ENCODE results near the gene DMBX1. TPM values are rescaled to one million over a fixed set of nuclear protein-coding genes. Genes with fewer than 3 reads are reported as not detected.
A peak's percentile ranks its signal among the peaks of the same experiment; 100 is the strongest.

The DMBX1 gene
- total and polyA plus RNA-seq, 9 of the 15 experiments (the other 6 are each of a cell fraction or from before 2014, with no cell fraction given), result 0.25 to 4.3 (median 1.0) TPM

- TF ChIP-seq RNF219 (CRISPR knock-in tag; IDR thresholded peaks at IDR 0.05) (no peak), DMBX1 (CRISPR knock-in tag; IDR thresholded peaks at IDR 0.05; ENCODE audit: borderline replicate concordance) (peak; percentile 23; the same call in 1 of the 2 replicates), MCM2 (IDR thresholded peaks at IDR 0.05; ENCODE audit: low read depth) (no peak), JUND (IDR thresholded peaks at IDR 0.05; ENCODE audit: borderline replicate concordance, low read depth, low read length) (peak; percentile 96), JUND (tag; IDR thresholded peaks at IDR 0.05; ENCODE audit: borderline replicate concordance, low read depth, low read length) (peak; percentile 91; the same call in 1 of the 3 replicates), ZNF77 (CRISPR knock-in tag; IDR thresholded peaks at IDR 0.05) (no peak), MAFG (tag; conservative IDR thresholded peaks at IDR 0.05) (peak; percentile 57), MAFF (IDR thresholded peaks at IDR 0.05; ENCODE audit: low read length) (peak; percentile 81), SAFB2 (IDR thresholded peaks at IDR 0.05; ENCODE audit: borderline replicate concordance, low read depth, low read length, severe bottlenecking) (no peak), POLR2H (tag; IDR thresholded peaks at IDR 0.05; ENCODE audit: low read depth) (no peak), CEBPB (tag; IDR thresholded peaks at IDR 0.05) (no peak), SMARCB1 (IDR thresholded peaks at IDR 0.05; ENCODE audit: insufficient read length, low read depth) (no peak), KAT7 (CRISPR knock-in tag; IDR thresholded peaks at IDR 0.05; ENCODE audit: borderline replicate concordance) (no peak), PHF20 (IDR thresholded peaks at IDR 0.05; ENCODE audit: partially characterized antibody) (peak; percentile 10), ZNF449 (CRISPR knock-in tag; IDR thresholded peaks at IDR 0.05) (no peak), ATF3 (IDR thresholded peaks at IDR 0.05) (peak; percentile 91), ATF3 (CRISPR knock-in tag; conservative IDR thresholded peaks at IDR 0.05) (no peak), ZNF584 (CRISPR knock-in tag; IDR thresholded peaks at IDR 0.05; ENCODE audit: low read depth) (no peak), SFPQ (IDR thresholded peaks at IDR 0.05; ENCODE audit: low read depth, low read length) (no peak)
Measured at GRCh38 chr1:46508757-46509156, 19.1 kb downstream of the DMBX1 start (continued).
